Measurements from ENCODE around the gene LRRC63.

DNA sequence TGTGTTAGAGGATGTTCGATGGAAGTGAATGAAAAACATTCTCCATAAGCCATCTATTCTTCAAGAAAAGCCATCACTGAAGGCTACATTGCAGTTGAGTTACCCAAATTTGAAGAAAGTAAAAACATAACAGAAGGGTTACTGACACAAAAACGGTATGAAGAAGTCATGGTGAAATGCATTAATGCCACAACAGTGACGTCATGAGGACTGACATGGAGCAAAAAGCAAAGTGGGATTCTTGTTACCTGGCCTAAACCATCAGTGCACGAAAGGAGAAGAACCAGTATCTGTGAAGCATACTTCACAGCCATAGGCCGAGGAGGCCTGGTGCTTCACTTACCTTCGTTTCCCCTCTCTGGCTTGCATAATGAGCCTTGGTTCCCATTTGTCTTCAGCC lies 58.7 kb downstream of the LRRC63 start:
- TF ChIP-seq, protein P1, sequence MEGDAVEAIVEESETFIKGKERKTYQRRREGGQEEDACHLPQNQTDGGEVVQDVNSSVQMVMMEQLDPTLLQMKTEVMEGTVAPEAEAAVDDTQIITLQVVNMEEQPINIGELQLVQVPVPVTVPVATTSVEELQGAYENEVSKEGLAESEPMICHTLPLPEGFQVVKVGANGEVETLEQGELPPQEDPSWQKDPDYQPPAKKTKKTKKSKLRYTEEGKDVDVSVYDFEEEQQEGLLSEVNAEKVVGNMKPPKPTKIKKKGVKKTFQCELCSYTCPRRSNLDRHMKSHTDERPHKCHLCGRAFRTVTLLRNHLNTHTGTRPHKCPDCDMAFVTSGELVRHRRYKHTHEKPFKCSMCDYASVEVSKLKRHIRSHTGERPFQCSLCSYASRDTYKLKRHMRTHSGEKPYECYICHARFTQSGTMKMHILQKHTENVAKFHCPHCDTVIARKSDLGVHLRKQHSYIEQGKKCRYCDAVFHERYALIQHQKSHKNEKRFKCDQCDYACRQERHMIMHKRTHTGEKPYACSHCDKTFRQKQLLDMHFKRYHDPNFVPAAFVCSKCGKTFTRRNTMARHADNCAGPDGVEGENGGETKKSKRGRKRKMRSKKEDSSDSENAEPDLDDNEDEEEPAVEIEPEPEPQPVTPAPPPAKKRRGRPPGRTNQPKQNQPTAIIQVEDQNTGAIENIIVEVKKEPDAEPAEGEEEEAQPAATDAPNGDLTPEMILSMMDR (IDR thresholded peaks at IDR 0.05 in 8 of 11, conservative IDR thresholded peaks at IDR 0.05 in 3 of 11), result no peak
- no peak for TF ChIP-seq POLR2AphosphoS5 (IDR thresholded peaks at IDR 0.05)
